HG03039 (cell line): ENCODE data around the gene ECT2L.
A peak's percentile ranks its signal among the peaks of the same experiment; 100 is the strongest.
"Not testable (repeated sequence)": the region's sequence is repeated elsewhere in the genome, so short reads cannot be mapped to it uniquely, and the experiment has no call there.

ENCODE experiments used
- ATAC-seq: cut with Tn5 transposase; IDR thresholded peaks from one replicate; pipeline ENCODE4 v1.9.1; 2021; ENCODE audit warnings: mild to moderate bottlenecking, moderate library complexity; ENCODE audit not compliant: unreplicated experiment

The ECT2L gene

DNA sequence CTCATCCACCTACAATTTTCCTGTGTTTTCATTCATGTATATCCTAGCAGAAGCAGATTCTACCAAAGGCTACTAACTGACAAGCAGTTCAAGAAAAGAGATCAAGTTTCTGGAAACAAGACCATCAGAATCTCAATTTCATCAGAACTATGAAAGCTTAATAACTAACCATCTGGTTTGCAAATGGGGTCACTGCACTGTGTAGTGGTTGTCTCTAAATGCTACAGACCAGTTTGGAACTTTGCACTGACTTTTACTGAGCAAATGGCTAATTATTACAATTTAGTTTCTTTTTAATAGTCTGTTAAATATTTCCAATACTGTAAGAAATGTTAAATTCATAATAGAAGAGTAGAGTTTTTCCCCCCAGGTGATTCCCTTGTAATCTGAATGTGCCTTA is 127.7 kb downstream of the ECT2L start:
- ATAC-seq: no peak

DNA sequence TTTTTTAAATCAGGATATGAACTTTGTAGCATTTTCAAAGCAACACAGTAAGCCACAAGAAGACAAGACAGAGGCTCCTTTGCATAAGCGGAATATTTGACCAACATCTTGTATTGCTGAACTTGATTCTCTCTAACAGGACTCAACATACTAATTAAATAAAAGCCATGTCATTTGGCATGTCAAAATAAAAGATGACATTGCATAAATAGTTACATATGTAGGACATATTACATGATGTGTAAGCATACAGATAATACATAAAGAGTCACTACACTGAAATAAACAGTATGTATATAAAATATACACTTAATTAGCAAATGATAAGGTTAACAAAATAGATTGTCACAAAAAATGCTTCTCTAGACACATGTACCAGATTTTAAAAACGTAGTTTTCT is 129.9 kb downstream of the ECT2L start:
- no peak for ATAC-seq

DNA sequence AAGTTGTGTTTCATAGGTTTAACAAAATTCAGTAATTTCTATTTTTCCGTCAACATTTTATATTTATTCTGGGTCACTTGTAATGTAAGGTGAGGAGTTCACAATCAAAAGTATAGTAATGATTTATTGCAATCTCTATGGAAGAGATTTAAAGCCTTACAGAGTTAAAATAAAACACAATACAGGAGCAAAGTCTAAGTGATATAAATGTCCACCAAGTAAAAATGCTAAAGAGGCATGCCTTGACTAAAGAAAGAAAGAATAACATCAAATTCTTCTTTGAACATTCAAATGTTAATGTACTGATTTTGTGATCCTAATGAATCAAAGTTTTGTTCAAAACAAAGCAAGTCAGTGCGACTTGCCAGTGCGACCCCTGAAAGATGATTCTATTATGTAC is 130.7 kb downstream of the ECT2L start:
- ATAC-seq: no peak

DNA sequence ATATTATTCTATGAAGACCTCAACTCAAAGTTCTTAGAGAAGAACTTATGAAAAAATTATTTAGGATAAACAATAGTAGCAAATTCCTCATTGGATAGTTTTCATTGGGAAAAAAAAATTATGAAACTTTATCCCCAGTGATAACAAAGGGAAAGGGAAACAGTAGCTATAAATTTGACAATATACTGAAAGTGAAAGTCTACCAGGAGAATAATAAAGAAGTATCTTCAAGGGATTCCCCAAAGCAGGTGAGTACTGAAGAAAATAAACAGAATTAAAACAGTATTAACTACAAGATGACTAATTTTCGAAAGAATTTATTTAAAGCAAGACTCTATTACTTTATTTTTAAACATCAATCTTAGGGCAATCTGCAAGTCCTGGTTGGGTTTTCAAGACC is 135.8 kb downstream of the ECT2L start:
- no peak for ATAC-seq

DNA sequence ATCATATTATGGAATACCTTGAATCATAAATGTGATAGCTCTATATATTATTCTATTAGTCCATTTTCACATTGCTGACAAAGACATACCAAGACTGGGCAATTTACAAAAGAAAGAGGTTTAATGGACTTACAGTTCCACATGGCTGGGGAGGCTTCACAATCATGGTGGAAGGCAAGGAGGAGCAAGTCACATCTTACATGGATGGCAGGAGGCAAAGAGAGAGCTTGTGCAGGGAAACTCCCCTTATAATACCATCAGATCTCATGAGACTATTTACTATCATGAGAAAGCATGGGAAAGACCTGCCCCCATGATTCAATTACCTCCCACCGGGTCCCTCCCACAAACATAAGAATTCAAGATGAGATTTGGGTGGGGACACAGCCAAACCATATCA is 141.0 kb downstream of the ECT2L start:
- ATAC-seq: not testable (repeated sequence)

DNA sequence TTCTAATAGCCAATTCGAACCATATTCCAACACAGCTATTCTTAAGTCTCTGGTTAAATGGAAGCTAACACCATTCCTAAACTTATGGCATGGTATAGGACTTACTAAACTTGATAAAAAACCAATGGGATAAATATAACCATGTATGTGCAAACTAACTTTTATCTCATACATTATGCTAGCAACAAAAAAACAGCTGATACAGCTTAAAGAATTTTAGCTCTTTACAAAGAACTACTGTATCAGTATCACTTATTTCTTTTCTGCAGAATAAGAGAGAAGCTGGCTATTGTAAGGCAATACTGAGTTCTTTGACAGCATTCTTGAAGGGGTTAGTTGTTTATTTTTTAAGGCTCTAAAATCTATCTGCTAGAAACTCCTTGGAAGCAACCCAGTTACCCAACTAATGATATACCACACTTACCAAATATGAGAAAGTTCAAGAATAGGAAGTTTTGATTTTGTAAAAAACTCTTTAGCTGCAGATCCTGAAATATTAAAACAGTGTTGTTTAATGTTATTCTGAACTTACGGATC is 147.3 kb downstream of the ECT2L start:
- ATAC-seq: no peak

DNA sequence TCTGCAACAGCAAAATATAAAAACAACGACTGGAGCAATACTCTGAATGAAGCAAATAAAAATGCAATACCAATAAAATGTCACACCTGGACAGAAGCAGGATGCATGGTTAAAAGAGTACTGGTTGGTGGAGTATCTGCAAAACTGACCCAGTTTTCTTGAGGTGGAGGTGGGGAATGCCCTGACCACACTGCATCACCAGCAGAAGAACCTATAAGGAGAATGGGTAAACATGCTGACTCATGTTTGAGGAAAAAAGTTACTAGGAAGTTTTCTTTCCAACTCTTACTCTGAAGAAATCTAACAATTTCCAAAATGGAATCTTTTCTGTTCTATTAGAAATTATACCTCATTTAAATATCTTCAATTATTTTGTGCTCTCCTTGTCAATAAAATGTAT is 148.5 kb downstream of the ECT2L start:
- peak; percentile 75 for ATAC-seq

DNA sequence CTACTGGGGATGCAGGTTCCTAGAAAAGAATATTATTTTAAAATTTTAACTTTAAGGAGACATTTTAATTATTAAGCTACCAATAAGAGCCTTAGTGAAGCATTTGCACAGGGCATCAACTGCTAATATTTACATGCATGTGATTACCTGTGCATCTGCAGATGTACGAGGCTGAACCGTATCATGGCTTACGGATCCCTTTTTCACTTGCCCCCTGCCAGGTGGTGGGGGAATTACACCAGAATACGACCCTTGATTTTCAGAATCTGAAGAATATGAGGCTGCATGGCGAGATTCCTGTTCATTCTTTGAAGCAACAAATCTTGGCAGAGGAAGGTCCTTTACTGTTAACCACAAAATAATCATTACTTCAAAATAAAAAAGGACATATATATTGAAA is 149.5 kb downstream of the ECT2L start:
- no peak for ATAC-seq

DNA sequence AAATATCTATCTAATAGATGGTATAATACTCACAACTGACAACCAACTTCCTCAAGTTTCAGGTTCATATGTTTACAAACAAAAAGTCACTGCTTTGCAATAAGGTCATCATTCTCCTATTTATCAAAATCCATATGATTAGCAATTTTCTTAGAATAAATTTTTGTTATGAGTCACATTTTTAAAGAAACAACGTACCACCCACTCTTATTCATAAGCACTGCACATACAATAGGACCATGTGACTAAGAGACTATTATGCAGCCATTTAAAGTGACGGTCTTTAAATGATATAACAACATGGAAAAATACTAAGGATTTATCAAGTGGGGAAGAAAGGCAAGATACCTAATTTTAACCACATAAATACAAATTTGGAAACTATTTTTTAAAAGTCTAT is 152.1 kb downstream of the ECT2L start:
- ATAC-seq: no peak

DNA sequence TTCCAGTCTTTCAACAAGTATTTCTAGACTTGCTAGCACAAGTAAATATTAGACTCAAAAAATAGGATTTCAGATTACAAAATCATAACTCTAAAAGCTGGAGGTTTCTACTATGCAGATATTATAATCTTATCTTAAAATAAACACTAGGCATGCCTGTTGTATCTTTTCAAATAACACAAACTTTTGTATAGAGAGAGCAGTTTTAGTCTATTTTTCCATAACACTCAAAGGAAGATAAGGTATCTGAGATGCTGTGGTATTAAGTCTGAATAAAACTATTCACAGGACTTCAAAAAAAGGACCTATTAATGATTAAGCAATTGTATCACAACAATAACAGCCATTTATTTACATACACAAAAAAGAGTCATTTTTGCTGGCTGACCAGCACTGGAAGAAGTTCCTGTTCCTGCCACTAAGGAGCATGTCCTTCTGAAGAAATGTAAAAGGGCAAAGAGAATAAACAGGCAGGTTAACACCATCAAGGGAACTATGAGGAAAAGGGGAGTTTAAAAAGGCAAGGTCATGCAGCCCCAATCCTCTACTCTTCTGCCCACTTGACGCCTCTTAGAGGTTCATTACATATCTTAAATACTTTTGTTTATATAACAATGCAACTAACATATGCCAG is 152.8 kb downstream of the ECT2L start:
- ATAC-seq: no peak

DNA sequence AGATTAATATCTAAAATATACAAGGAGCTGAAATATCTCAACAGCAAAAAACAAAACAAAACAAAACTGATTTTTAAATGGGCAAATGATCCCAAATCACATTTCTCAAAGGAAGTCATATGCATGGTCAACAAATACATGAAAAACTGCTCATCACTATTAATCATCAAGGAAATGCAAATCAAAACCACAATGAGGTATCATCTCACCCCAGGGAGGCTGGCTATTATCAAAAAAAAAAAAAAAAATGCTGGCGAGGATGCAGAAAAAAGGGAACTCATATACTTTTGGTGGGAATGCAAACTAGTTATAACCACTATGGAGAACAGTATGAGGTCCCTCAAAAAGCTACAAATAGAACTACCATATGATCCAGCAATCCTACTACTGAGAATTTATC is 157.6 kb downstream of the ECT2L start:
- ATAC-seq: no peak
